ENCODE data around the gene PKP3. TPM values are rescaled to one million over a fixed set of nuclear protein-coding genes. Genes with fewer than 3 reads are reported as not detected.

Gene PKP3
- total RNA-seq, 1 donor from 2014 or later: 0.85 TPM

- H3K27ac Mint-ChIP-seq (ENCODE audit: unreplicated experiment): no peak overlapping the region
- no peaks in the 10 kb centered on the region for H3K9me3 Mint-ChIP-seq (ENCODE audit: low read depth)
- H3K27me3 Mint-ChIP-seq (ENCODE audit: low read depth): no peaks in the 10 kb centered on the region
- peaks cover 9% of the 10 kb centered on the region for H3K4me1 Mint-ChIP-seq (ENCODE audit: low read depth)
- no peaks in the 10 kb centered on the region for H3K36me3 Mint-ChIP-seq (ENCODE audit: low read depth)
- no peak for DNase-seq (ENCODE audit: low spot score)
- TF ChIP-seq CTCF (IDR thresholded peaks at IDR 0.05): no peak
- no peak overlapping the region for H3K4me3 Mint-ChIP-seq (ENCODE audit: unreplicated experiment)
Observed at GRCh38 chr11:439315-440064, 45.5 kb downstream of the PKP3 start.

- no peak overlapping the region for H3K27ac Mint-ChIP-seq (ENCODE audit: unreplicated experiment)
- peak; percentile 31 for TF ChIP-seq CTCF (IDR thresholded peaks at IDR 0.05)
Observed at GRCh38 chr11:440065-441042, 46.3 kb downstream of the PKP3 start.

GRCh38 chr11:441043-441417 lies 47.0 kb downstream of the PKP3 start:
- no peak overlapping the region for H3K4me3 Mint-ChIP-seq (ENCODE audit: unreplicated experiment)
- peaks cover 10% of the 10 kb centered on the region for H3K4me1 Mint-ChIP-seq (ENCODE audit: low read depth)
- no peak overlapping the region for H3K27ac Mint-ChIP-seq (ENCODE audit: unreplicated experiment)

More at GRCh38 chr11:440065-441042, 46.3 kb downstream of the PKP3 start:
- Mint-ChIP-seq H3K4me1 (ENCODE audit: low read depth) (peaks cover 10% of the 10 kb centered on the region), H3K9me3 (ENCODE audit: low read depth) (no peaks in the 10 kb centered on the region), H3K27me3 (ENCODE audit: low read depth) (no peaks in the 10 kb centered on the region), H3K36me3 (ENCODE audit: low read depth) (no peaks in the 10 kb centered on the region), H3K4me3 (ENCODE audit: unreplicated experiment) (no peak overlapping the region)
- DNase-seq (ENCODE audit: low spot score): no peak

GRCh38 chr11:441418-442274 lies 47.6 kb downstream of the PKP3 start, which contains the start of gene ANO9:
TSS of gene ANO9 (minus strand) at chr11:442011. CDS start at chr11:441926, 85 bp downstream.
- Mint-ChIP-seq H3K27ac (ENCODE audit: unreplicated experiment) (no peak within 1 kb of the TSS), H3K9me3 (ENCODE audit: low read depth) (no peaks in the 10 kb centered on the region)

More at GRCh38 chr11:441043-441417, 47.0 kb downstream of the PKP3 start:
- DNase-seq (ENCODE audit: low spot score): peak; percentile 87
- H3K36me3 Mint-ChIP-seq (ENCODE audit: low read depth): no peaks in the 10 kb centered on the region
- no peaks in the 10 kb centered on the region for H3K9me3 Mint-ChIP-seq (ENCODE audit: low read depth)
- no peak for TF ChIP-seq CTCF (IDR thresholded peaks at IDR 0.05)
- H3K27me3 Mint-ChIP-seq (ENCODE audit: low read depth): no peaks in the 10 kb centered on the region

More at GRCh38 chr11:441418-442274, 47.6 kb downstream of the PKP3 start, which contains the start of gene ANO9:
- no peak for TF ChIP-seq CTCF (IDR thresholded peaks at IDR 0.05)
- Mint-ChIP-seq H3K4me3 (ENCODE audit: unreplicated experiment) (no peak within 1 kb of the TSS), H3K27me3 (ENCODE audit: low read depth) (no peaks in the 10 kb centered on the region), H3K36me3 (ENCODE audit: low read depth) (no peaks in the 10 kb centered on the region), H3K4me1 (ENCODE audit: low read depth) (peaks cover 10% of the 10 kb centered on the region)
- DNase-seq (ENCODE audit: low spot score): peak; percentile 88

All from chondrocyte (in vitro differentiated cells).